GM23248 (cell line): ENCODE data around the gene STRIP1.

Source experiments
- EZH2 ChIP-seq: fragments of 200-600 bp; sonication (generic); IDR thresholded peaks from 2 replicates; pipeline ENCODE4 v1.6.1; 2018; ENCODE audit warnings: antibody characterized with exemption, mild to moderate bottlenecking; ENCODE audit not compliant: insufficient read depth, poor library complexity, severe bottlenecking
- EZH2phosphoT487 ChIP-seq: fragments of 200-600 bp; sonication (generic); IDR thresholded peaks from 2 replicates; pipeline ENCODE4 v1.6.1; 2018; ENCODE audit warnings: antibody characterized with exemption, moderate library complexity, mild to moderate bottlenecking, low read depth; ENCODE audit not compliant: insufficient read depth

GRCh38 chr1:110005971-110006370 is 28.5 kb upstream of the STRIP1 start:
- TF ChIP-seq EZH2 (no peak), EZH2phosphoT487 (peak; percentile 89)
